DMS 273 treated with DMSO at 0.1 percent for 48 hours (cell line): ENCODE data around the gene AMN.

ENCODE experiments used
- DNase-seq: peaks from one replicate; lab custom pipeline; 2025; lab: John Stamatoyannopoulos, UW

Gene AMN

DNA sequence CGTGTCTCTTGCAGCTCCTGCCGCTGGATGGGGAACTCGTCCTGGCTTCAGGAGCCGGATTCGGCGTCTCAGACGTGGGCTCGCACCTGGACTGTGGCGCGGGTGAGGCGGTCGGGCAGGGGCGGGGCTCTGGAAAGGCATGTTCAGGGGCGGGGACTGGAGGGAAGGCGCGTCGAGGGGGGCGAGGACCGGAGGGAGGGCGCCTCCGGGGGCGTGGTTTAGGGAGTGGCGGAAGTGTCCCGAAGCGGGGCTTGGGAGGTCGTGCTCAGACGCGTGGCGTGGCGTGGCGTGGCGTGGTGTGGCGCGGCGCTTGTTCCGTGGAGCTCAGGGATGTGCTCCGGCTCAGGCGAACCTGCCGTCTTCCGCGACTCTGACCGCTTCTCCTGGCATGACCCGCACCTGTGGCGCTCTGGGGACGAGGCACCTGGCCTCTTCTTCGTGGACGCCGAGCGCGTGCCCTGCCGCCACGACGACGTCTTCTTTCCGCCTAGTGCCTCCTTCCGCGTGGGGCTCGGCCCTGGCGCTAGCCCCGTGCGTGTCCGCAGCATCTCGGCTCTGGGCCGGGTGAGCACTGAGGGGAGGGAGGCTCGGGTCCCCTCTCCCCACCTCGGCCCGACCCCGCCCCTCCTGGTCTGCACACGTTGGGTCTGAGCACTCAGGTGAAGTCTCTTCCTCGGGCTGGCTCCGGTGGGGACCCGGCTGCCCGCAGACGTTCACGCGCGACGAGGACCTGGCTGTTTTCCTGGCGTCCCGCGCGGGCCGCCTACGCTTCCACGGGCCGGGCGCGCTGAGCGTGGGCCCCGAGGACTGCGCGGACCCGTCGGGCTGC, 6.2 kb downstream of the AMN start:
- no peak for DNase-seq

DNA sequence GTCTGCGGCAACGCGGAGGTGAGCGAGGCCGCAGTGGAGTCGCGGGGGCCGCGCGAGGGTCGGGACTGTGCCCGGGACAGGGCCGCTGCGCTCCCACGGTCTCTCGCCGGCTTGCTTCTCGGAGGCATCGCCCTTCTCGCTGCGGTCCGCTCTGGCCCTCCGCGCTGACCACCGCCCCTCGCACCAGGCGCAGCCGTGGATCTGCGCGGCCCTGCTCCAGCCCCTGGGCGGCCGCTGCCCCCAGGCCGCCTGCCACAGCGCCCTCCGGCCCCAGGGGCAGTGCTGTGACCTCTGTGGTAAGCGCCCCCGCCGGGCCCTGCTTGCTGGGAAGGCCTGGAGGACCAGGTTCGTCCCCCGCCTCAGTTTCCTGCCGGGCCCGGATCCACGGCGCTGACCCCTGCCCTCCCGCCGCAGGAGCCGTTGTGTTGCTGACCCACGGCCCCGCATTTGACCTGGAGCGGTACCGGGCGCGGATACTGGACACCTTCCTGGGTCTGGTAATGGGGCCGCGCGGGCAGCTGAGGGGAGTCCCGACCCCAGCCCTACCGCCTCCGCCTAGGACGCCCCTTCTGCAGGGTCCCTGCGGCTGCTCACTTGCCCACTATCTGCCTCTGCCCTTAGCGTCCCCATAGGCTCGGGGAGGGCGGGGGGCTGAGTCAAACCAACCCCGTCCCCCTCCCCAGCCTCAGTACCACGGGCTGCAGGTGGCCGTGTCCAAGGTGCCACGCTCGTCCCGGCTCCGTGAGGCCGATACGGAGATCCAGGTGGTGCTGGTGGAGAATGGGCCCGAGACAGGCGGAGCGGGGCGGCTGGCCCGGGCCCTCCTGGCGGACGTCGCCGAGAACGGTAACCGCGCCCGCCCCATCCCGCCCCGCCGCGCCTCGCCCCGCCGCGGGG, 7.0 kb downstream of the AMN start:
- DNase-seq, result no peak

DNA sequence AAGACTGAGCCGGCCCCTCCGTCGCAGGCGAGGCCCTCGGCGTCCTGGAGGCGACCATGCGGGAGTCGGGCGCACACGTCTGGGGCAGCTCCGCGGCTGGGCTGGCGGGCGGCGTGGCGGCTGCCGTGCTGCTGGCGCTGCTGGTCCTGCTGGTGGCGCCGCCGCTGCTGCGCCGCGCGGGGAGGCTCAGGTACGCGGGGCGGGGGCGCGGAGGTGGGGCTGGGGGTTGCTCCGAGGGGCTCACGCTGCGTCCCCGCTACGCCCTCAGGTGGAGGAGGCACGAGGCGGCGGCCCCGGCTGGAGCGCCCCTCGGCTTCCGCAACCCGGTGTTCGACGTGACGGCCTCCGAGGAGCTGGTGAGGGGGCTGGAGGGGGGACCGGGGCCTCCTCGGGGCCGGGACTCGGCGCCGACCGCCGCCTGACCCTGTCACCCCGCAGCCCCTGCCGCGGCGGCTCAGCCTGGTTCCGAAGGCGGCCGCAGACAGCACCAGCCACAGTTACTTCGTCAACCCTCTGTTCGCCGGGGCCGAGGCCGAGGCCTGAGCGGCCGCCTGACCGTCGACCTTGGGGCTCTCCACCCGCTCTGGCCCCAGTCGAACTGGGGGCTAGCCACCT, 7.8 kb downstream of the AMN start:
- no peak for DNase-seq

DNA sequence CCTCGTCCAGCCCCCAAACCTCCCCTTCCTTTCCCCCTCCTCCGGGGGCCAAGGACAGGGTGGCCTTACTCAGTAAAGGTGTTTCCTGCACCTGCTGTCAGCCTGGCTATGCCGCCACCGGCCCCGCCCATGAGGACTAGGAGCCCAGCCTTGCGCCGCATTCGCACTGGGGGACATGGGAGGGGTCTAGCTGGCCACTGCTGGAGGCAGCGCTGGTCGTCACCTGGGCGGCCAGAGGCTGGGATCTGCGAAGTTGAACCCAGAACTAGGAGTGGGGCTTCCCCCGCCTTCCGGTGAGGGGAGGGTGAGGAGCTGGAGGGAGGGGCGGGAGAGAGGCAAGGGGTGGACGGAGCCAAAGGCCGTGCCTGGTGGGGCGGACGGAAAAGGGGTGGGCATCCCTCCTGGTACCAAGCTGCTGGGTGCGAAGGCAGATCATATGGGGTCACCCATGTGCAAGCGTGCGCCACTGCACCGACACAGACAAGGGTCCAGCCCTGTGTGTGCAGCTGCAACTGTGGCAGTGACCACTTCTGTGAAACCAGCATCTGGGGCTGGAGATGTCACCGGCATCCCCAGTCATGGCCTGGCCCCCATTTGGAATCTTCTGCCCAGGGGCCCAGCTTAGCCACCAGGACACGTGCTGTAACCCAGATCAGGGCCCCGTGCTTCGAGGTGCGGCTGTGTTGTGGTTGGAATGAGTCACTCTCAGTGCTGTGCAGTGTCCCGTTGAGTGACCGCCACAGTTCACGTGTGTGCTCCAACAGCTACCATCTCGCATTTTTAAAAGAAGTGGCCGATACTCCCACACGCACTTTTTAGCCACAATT, 8.5 kb downstream of the AMN start:
- no peak for DNase-seq

DNA sequence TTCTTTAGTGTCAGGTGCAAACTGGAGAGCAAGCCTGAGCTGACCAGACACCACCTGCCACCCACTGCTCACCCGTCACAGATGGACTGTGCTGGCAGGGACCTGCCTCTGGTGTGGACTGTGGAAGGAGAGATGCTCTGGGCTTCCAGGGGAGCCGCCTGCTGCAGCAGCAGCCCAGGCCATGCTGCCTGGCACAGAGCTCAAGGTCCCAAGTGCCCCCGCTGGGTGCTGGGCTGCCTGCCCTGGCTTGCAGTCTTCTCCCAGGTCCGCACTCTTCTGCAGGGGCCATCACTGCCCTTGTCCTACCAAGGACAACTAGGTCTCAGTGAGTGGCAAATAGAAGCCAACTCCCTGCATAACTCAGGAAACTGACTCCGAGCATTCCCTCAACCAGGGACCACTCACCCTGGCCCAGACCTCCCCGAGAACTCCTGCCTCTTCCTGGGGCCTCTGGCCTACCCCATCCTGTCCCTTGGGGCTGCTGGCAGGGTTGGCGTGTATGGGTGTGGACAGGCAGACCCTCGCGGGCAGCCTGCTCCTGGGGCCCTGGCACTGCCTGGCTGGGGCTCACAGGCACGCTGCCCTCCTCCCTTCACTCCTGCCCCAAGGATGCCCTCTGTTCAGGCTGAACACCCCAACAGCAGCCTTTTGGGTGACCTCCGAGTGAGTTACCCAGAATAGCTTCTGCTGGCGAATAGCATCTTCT, 9.3 kb downstream of the AMN start:
- no peak for DNase-seq

DNA sequence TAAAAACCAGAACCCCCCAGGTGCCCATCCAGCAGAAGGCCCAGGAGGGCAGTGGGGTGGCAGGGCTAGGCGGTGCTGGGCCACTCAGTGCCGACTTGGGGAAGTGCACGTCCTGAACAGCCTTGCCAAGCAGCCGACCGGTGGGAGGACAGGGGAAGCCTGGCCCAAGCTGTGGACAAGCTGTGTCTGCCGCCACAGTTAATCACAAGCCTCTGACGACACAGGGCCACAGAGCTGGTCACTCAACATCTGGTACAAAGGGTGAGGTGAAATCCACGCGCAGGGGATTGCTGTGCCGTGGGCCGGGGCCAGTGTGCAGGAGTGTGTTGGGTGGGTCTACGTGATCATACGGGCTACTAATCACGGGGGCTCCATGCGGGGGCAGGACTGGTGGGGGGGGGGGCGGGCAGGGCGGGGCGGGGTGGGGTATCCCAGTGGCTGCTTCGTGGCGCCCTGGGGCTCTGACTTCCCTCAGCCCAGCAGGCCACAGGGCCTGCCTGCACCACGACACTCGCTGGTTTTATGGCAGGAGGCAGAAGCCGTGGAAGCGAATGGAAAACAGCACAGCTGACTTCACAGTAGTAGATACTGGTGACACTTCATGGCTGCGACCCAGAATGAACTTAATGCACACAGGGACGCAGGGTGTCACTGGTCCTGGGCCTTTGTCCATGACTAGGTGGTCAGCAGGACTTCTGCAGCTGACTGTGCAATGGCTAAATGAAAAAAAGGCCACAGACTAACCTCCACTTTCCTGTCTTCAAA, 10.2 kb downstream of the AMN start:
- DNase-seq, result no peak

DNA sequence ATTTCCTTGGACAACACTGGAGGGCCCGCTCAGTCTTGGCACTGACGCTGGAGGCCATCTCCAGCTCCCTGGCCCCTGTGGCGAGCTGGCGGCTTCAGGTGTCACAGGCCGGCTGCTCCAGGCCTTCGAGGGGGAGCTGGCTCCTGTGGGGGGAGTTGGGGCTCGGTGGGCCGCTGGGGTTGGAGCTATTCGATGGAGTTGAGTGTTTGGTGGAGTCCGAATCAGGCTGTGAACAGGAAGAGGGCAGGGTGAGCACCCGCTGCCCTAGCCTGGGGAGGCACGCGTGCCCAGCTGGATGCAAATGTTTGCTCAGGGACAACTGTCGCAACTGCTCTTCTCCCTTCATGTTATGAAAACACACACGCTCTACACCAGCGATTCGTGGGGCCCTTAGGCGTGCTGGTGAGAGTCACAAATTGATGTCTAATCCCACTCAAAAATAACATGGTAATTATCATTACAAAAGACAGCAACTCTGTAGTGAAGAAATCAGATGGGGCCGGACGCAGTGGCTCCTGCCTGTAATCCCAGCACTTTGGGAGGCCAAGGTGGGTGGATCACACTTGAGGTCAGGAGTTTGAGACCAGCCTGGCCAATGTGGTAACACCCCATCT, 11.3 kb downstream of the AMN start:
- no peak for DNase-seq

DNA sequence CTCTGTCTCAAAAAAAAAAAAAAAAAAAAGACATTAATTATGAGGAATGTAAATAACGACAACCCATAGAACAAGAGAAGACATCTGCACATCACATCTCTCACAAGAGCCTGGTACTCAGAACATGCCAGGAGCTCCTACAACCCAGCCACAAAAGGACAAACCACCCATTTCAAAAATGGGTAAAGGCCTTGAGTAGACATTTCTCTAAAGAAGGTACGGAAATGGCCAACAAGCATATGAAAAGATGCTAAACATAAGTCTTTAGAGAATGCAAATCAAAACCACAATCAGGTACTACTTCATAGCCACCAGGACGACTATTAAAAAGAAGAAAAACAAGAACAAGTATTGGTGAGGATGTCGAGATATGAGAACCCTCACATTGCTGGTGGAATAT, 13.3 kb downstream of the AMN start:
- DNase-seq, result no peak

DNA sequence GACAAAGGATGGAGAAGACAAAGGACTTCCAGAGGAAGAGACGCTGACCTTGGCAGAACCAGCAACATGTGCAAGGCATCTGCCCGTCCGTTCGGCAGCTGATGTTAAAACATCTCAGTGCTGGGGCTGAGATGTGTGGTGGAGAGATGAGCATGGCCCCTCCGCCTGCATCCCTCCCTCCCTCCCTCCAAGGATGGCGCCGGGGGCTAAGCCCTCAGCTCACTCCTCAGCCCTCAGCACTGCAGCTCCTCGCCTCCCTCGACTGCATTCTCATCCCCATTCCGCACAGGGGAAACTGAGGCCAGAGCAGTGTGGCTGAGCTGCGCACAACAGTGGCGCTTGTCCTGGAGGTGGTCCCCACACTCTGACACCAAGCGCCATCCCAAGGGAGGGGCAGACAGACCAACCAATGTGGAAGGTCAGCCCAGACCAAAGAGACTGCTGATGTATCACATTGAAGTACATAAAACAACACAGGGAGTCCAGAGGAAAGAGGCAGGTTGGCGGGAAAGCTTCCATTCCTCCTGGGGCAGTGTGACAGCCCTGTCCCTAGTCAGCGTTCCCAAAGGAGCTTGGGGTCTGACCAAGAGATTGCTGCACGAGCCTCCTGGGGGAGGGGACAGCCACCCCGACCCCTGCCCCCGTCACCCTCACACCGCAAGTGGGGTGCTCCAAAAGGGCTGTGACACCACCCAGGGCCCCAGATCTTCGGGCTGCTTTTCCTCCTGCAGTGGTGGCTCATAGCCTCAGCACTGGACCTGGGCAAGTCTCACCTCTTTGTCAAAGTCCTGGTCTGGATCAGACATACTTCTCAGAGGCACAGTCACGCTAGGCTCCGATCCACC, 15.1 kb downstream of the AMN start:
- no peak for DNase-seq

DNA sequence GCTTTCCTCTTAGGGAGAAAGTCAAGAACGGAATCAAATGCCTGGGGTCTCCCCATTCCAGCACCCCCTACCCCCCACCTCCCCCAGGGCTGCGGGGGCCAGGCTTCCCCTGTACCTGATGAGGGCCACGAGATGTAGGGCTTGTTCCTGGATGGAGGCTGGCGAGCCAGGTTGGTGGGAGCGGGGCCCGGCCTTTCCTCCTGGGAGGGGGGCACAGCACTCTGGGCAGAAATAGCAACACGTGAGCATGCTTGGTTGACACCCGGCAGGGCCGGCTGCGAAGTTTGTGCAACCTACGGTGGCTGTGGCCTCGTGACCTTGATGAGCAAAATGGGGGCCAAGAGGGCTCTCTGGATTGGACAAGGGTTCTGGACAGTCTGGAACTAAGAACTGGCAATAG, 15.7 kb downstream of the AMN start:
- DNase-seq, result no peak

DNA sequence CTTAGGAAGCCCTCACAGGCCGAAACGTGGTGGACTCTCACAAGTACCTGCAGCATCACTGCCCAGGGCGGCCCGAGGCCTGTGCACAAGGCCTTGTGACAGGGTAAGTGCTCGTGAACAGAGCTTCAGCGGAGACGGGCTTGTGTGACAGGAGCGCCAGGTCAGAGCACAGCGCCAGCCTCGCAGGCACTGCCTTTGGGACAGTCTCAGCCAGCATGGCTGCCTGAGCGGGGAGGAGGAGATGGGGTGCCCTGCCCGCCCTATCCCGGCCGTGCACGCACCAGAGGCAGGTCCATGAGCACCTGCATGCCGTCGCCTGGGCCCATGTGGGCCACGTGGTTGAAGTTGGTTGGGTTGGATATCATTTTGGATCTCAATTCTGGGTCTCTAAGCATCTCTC, 16.9 kb downstream of the AMN start:
- no peak for DNase-seq

DNA sequence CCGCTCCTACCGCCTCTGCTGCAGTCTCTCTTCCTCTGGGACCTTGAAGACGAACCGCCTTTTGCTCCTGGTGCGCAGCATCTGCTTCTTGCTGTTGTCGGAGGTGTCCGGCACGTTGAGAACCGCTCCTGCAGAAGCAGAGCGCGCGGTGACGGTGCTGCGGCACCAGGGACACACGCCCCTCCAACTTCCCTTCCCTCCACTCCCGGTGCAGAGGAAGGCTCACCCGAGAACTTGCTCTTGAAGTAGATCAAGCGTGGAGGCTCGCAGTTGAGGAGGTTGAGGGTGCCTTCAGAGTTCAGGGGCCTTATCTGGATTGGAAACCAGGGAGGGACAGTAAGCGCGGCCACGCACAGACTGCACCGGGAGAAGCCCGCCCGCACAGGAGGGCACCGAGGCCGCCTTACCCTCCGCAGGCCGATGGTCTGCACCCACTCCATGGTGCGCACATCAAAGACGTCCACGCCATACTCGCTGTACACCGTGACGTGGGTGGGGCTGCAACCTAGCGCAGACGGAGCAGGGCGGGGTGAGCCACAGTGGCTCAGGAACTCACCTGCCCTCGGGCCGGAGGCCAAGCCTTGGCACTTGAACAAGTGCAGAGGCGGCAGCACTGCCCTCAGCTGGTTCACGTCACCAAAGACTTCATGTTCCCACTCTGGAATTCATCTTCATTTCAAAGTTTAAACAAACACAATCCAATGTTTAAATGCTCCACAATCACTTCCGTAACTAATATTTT, 17.5 kb downstream of the AMN start:
- no peak for DNase-seq

DNA sequence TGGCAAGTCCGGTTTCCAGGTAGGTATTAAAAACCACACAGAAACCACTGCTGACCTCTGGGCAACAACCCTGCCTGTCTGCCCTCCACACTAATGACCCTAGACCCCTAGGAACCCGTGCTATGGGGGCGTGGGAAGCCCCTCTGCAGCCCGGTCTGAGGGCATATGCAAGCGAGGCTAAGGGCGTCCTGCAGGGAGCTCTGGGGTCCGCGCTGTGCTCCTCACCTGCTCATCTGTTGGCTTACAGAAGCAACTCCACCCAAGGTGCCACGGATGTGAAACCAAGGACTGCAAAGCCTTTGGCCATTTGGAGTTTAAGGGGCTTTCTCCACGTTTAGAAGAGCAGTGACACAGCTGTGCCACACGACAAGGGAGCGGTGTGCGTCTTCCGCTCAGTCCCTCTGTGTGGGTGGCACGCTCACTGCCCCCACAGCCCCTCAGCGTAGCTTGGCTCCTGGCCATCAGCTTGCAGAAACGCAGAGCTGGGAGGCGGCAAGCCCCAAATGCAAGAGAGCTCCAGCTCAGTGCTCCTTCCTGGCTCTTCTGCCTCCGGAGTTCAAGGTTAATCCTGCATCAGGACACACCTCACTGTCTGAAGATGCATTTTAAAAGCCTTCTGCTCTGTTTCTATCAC, 18.4 kb downstream of the AMN start:
- DNase-seq, result no peak

DNA sequence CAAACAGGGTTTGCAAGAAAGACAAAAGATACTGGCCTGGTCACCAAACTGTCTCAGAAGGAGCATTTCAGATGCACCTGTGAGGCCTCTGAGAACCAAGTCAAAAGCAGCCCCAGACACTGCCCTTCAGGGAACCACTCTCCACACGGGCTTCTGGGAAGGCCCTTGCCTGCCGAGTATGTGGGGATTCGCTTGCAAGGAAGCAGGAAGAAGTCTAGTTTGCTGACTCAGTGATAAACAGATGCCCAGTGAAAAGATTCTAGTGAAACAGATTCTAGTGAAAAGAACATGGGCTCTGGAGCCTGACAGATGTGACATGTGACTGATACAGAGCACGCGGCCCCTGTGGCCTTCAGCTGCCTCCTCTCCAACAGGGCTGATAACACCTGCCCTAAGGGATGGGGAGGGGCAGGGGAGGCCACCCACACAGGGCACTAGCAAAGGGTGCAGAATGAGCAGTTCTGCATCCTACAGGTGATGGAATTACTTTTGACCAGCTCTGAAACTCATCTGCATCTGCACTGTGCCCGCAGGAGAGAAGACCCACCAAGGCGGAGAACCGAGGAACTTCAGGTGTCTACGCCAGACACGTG, 19.1 kb downstream of the AMN start:
- DNase-seq, result no peak

DNA sequence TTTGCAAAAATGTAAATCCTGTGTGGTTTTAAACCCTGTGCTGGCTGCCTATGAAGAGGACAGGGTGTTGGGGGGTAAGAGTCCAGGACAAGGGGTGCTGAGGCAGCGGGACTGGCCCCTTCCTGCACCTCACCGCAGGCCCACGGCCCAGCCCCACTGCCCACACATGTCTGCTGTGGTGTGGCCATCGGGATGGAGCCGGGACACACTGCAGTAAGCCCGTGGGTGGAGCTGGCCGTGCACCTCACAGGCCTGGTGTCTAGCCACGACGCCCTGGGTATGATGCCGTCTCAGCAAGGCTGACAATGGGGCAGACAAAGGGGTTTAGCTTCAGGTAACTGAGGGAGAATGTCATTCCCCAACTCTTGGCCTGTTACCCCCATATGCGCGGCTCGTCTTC, 19.6 kb downstream of the AMN start:
- DNase-seq, result no peak

DNA sequence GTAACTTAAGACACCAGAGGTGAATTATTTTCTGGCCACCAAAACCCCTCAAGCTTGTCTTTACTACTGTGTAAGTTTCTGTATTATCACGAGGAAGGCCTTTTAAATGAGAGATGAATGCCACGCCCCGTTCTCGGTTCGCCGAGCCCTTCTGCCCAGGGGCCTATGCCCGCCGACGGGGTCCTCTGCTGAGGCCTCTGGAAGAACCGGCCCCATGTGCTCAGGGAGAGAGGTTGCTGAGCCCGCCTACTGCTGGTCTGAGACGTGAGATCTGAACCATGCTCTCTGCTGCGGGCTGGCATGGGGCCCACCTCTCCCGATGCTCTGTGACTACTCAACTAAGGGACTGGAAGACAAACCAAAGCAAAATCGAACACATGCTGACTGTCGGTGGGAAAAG, 21.0 kb downstream of the AMN start:
- DNase-seq, result no peak

DNA sequence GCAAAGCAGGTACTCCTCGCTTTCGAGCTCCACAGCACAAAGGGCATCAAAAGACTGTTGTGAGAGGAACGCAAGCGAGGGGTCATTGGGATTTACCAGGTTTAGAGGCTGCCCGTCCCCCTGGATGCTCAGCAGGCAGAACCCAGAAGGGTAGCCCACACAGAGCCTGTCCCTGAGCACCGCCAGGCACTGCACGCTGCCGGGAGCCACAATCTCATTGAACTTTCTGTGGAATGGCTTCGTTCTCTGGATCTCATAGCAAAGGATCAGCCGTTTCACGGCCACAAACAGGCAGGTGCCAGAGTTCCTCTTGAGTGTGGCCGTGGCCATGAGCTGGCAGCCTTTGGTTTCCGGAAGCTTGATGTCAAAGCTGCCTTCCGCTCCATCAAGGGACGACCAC, 21.5 kb downstream of the AMN start:
- DNase-seq, result no peak
